ENCODE measurements around the gene WWOX.
"Not testable (repeated sequence)": the region's sequence is repeated elsewhere in the genome, so short reads cannot be mapped to it uniquely, and the experiment has no call there.

WWOX gene

GRCh38 chr16:79218351-79218750 lies 1118.9 kb downstream of the WWOX start:
- DNase-seq (ENCODE audit: low spot score) = no peak

- DNase-seq (ENCODE audit: low spot score) = not testable (repeated sequence)
Observed at GRCh38 chr16:79225994-79226393, 1126.5 kb downstream of the WWOX start.

GRCh38 chr16:79229361-79229760 lies 1129.9 kb downstream of the WWOX start:
- DNase-seq (ENCODE audit: low spot score) = no peak

GRCh38 chr16:79245700-79246099 lies 1146.2 kb downstream of the WWOX start:
- not testable (repeated sequence) for DNase-seq (ENCODE audit: low spot score)

- no peak for DNase-seq (ENCODE audit: low spot score)
Observed at GRCh38 chr16:79247386-79247785, 1147.9 kb downstream of the WWOX start.

- DNase-seq (ENCODE audit: low spot score) = no peak
Observed at GRCh38 chr16:79248351-79248750, 1148.9 kb downstream of the WWOX start.

- DNase-seq (ENCODE audit: low spot score) = no peak
Observed at GRCh38 chr16:79250502-79251098, 1151.1 kb downstream of the WWOX start.

- DNase-seq (ENCODE audit: low spot score) = no peak
Observed at GRCh38 chr16:79253100-79253631, 1153.7 kb downstream of the WWOX start.

GRCh38 chr16:79257953-79258490 lies 1158.6 kb downstream of the WWOX start:
- DNase-seq (ENCODE audit: low spot score) = no peak

GRCh38 chr16:79260890-79261289 lies 1161.4 kb downstream of the WWOX start:
- DNase-seq (ENCODE audit: low spot score) = not testable (repeated sequence)

GRCh38 chr16:79261481-79261940 lies 1162.1 kb downstream of the WWOX start:
- peak; percentile 77 for DNase-seq (ENCODE audit: low spot score)

- DNase-seq (ENCODE audit: low spot score) = no peak
Observed at GRCh38 chr16:79261944-79262552, 1162.6 kb downstream of the WWOX start.

Data from ecto neural progenitor cell (in vitro differentiated cells).